ENCODE measurements around the gene CDK4. TPM values are rescaled to one million over a fixed set of nuclear protein-coding genes. Genes with fewer than 3 reads are reported as not detected.

CDK4 gene
- 157 and 222 TPM in 2 replicates for total RNA-seq

GRCh38 chr12:57751788-57752667 lies at the start of gene CDK4:
Gene CDK4, minus strand, starts transcription at chr12:57752310. Its CDS starts 593 bp downstream, at chr12:57751717.

GRCh38 chr12:57782608-57783465 lies 30.7 kb upstream of the CDK4 start, which contains the start of gene TSFM:
Gene TSFM, plus strand, starts transcription at chr12:57782787. Its CDS starts 15 bp downstream, at chr12:57782802.

GRCh38 chr12:57772429-57773322 lies 20.6 kb upstream of the CDK4 start, which contains the start of gene EEF1AKMT3:
Gene EEF1AKMT3, plus strand, starts transcription at chr12:57772614. Its CDS starts 111 bp downstream, at chr12:57772725.

GRCh38 chr12:57771873-57772428 lies 19.8 kb upstream of the CDK4 start, which contains the start of gene METTL1:
Gene METTL1, minus strand, starts transcription at chr12:57772105. Its CDS starts 22 bp downstream, at chr12:57772083.

GRCh38 chr12:57766464-57767304 lies 14.6 kb upstream of the CDK4 start, which contains the start of gene CYP27B1:
Gene CYP27B1, minus strand, starts transcription at chr12:57767078. Its CDS starts 37 bp downstream, at chr12:57767041.

GRCh38 chr12:57754411-57755193 lies 2.5 kb upstream of the CDK4 start, which contains the start of gene MARCHF9:
Gene MARCHF9, plus strand, starts transcription at chr12:57755103. Its CDS starts 426 bp downstream, at chr12:57755529.

GRCh38 chr12:57744777-57745484 lies 7.2 kb downstream of the CDK4 start, which contains the start of gene TSPAN31:
Gene TSPAN31, plus strand, starts transcription at chr12:57745039. Its CDS starts 116 bp downstream, at chr12:57745155.

GRCh38 chr12:57738661-57739237 lies 13.4 kb downstream of the CDK4 start, which contains the start of gene AGAP2:
Gene AGAP2, minus strand, starts transcription at chr12:57738742. Its CDS starts 496 bp downstream, at chr12:57738246.

Other genes with a start within 250 kb of the CDK4 start
- gene DDIT3, start 231.8 kb downstream of the CDK4 start, total RNA-seq = 26.5 and 96.8 TPM in 2 replicates
- gene MBD6, start 229.5 kb downstream of the CDK4 start, total RNA-seq = 4.5 and 12.5 TPM in 2 replicates
- 81.4 and 125 TPM in 2 replicates for gene DCTN2, start 205.1 kb downstream of the CDK4 start, total RNA-seq
- 0.59 and 1.6 TPM in 2 replicates for gene KIF5A, start 202.3 kb downstream of the CDK4 start, total RNA-seq
- gene PIP4K2C, start 161.1 kb downstream of the CDK4 start, total RNA-seq = 16.6 and 31.5 TPM in 2 replicates
- gene DTX3, start 147.5 kb downstream of the CDK4 start, total RNA-seq = 20.5 and 22.9 TPM in 2 replicates
- 29.2 and 36.2 TPM in 2 replicates for gene ARHGEF25, start 140.9 kb downstream of the CDK4 start, total RNA-seq
- 3.3 and 7.1 TPM in 2 replicates for gene B4GALNT1, start 119.1 kb downstream of the CDK4 start, total RNA-seq
- gene OS9, start 58.2 kb downstream of the CDK4 start, total RNA-seq = 386 and 569 TPM in 2 replicates
- gene AGAP2, start 13.6 kb downstream of the CDK4 start, total RNA-seq = 0.23 and 0.30 TPM in 2 replicates
- gene TSPAN31, start 7.3 kb downstream of the CDK4 start, total RNA-seq = 48.1 and 80.5 TPM in 2 replicates
- 1.7 and 3.3 TPM in 2 replicates for gene MARCHF9, start 2.8 kb upstream of the CDK4 start, total RNA-seq
- gene CYP27B1, start 14.8 kb upstream of the CDK4 start, total RNA-seq = 0.59 and 0.74 TPM in 2 replicates
- 2.7 and 6.1 TPM in 2 replicates for gene METTL1, start 19.8 kb upstream of the CDK4 start, total RNA-seq
- 4.7 and 7.4 TPM in 2 replicates for gene EEF1AKMT3, start 20.3 kb upstream of the CDK4 start, total RNA-seq
- 13.1 and 15.5 TPM in 2 replicates for gene TSFM, start 30.5 kb upstream of the CDK4 start, total RNA-seq
- gene AVIL, start 66.4 kb upstream of the CDK4 start, total RNA-seq = 2.0 and 4.2 TPM in 2 replicates
- gene CTDSP2, start 94.4 kb upstream of the CDK4 start, total RNA-seq = 38.6 and 54.2 TPM in 2 replicates
- 6.8 and 7.9 TPM in 2 replicates for gene ATP23, start 189.3 kb upstream of the CDK4 start, total RNA-seq